ENCODE results near the gene ELP4.

- TF ChIP-seq CTCF (IDR thresholded peaks at IDR 0.05; ENCODE audit: borderline replicate concordance, extremely low read depth, low read length, poor library complexity, severe bottlenecking) = no peak
- no peak for TF ChIP-seq EZH2 (IDR thresholded peaks at IDR 0.05; ENCODE audit: borderline replicate concordance, low read depth, low read length, severe bottlenecking)
These were observed 307.6 kb downstream of the ELP4 start for GRCh38 chr11:31817054-31817620.
